ENCODE data around the gene PDE11A. TPM values are rescaled to one million over a fixed set of nuclear protein-coding genes. Genes with fewer than 3 reads are reported as not detected.
"Not testable (repeated sequence)": the region's sequence is repeated elsewhere in the genome, so short reads cannot be mapped to it uniquely, and the experiment has no call there.

PDE11A gene
- total RNA-seq, 1 experiment from 2014 or later, result 0.13 TPM

DNA sequence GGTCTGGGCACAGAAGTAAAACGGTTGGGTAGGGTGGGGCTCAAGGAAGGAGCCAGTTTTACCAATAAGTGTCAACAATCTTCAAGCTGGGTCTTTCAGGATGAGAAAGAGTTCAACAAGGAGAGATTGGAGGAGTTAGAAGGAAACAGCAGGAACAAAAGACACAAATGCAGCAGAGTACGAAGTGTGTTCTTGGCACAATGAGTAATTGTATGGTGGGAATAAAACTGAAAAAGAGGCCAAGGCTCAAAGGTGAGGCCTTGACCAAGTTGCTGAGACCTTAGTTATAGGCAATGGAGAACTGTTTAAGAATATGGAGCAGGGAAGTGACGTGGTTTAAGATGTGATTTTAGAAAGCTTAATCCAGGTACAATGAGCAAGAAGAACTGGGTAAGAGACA is 230.3 kb downstream of the PDE11A start:
- no peak overlapping the region for H3K9ac ChIP-seq (ENCODE audit: extremely low read depth, insufficient read length, low read length)
- no peak for DNase-seq
- no peak overlapping the region for H3K23ac ChIP-seq (ENCODE audit: insufficient read length, low read depth, low read length)
- Mint-ChIP-seq H3K27me3 (ENCODE audit: low read depth) (peaks cover 10% of the 10 kb centered on the region), H3K4me3 (no peak overlapping the region), H3K4me1 (no peaks in the 10 kb centered on the region), H3K27ac (no peak overlapping the region), H3K9me3 (peaks cover 28 to 29% of the 10 kb centered on the region in 2 experiments), H3K36me3 (ENCODE audit: insufficient read depth in 1 of 3, low read depth in 3 of 3) (peaks cover 3 to 12% (median 4%) of the 10 kb centered on the region in 3 experiments; a peak in 6 of 7 replicates)
- no peak overlapping the region for H3K14ac ChIP-seq (ENCODE audit: insufficient read depth, low read length)
- H4K5ac ChIP-seq (ENCODE audit: insufficient read length, low read depth, low read length), result no peak overlapping the region
- H3K27ac ChIP-seq (ENCODE audit: insufficient read length, low read depth, low read length), result no peak overlapping the region
- no peak overlapping the region for H2BK12ac ChIP-seq (ENCODE audit: insufficient read length, low read depth, low read length)
- H4K91ac ChIP-seq (ENCODE audit: insufficient read length, low read depth, low read length), result no peak overlapping the region
- no peaks in the 10 kb centered on the region for H3K79me2 ChIP-seq (ENCODE audit: insufficient read depth, low read length)
- no peaks in the 10 kb centered on the region for H3K27me3 ChIP-seq (ENCODE audit: insufficient read depth, low read length)
- no peak overlapping the region for H3K56ac ChIP-seq (ENCODE audit: insufficient read length, low read depth, low read length)
- no peak overlapping the region for H2AK5ac ChIP-seq (ENCODE audit: insufficient read length, low read length)
- no CpG with 5 or more reads among the region's 3 CpGs for WGBS (ENCODE audit: extremely low coverage, insufficient read length, low lambda C conversion rate)
- no peak overlapping the region for H2BK120ac ChIP-seq (ENCODE audit: low read depth, low read length, poor library complexity, severe bottlenecking)
- no peaks in the 10 kb centered on the region for H4K20me1 ChIP-seq (ENCODE audit: control insufficient read depth, insufficient read depth, insufficient read length)
- no peak overlapping the region for H3K4ac ChIP-seq (ENCODE audit: low read depth, low read length)
- peaks cover 5% of the 10 kb centered on the region for H3K9me3 ChIP-seq (ENCODE audit: control insufficient read depth, low read depth, low read length)
- H2AFZ ChIP-seq (ENCODE audit: low read length), result no peak overlapping the region
- no peaks in the 10 kb centered on the region for H3K79me1 ChIP-seq (ENCODE audit: insufficient read depth, low read depth, low read length, poor library complexity, severe bottlenecking)
- no peak overlapping the region for H2BK5ac ChIP-seq (ENCODE audit: insufficient read length, low read length)
- no peaks in the 10 kb centered on the region for H3K4me1 ChIP-seq (ENCODE audit: insufficient read depth, low read length)
- H3T11ph ChIP-seq (ENCODE audit: low read length), result no peak overlapping the region
- no peak overlapping the region for H2BK20ac ChIP-seq (ENCODE audit: low read depth, low read length, poor library complexity, severe bottlenecking)
- no peak overlapping the region for H3K4me2 ChIP-seq (ENCODE audit: insufficient read depth, insufficient read length, low read length)
- no peak overlapping the region for H2BK15ac ChIP-seq (ENCODE audit: low read depth, low read length)
- no peak for TF ChIP-seq CTCF (conservative IDR thresholded peaks at IDR 0.05)
- H4K8ac ChIP-seq (replicated peaks; ENCODE audit: insufficient read length, low read depth, low read length), result no peak overlapping the region
- no peaks in the 10 kb centered on the region for H3K23me2 ChIP-seq (ENCODE audit: insufficient read length, low read depth, low read length, poor library complexity, severe bottlenecking)
- H3K18ac ChIP-seq (ENCODE audit: insufficient read length, low read depth, low read length), result no peak overlapping the region

DNA sequence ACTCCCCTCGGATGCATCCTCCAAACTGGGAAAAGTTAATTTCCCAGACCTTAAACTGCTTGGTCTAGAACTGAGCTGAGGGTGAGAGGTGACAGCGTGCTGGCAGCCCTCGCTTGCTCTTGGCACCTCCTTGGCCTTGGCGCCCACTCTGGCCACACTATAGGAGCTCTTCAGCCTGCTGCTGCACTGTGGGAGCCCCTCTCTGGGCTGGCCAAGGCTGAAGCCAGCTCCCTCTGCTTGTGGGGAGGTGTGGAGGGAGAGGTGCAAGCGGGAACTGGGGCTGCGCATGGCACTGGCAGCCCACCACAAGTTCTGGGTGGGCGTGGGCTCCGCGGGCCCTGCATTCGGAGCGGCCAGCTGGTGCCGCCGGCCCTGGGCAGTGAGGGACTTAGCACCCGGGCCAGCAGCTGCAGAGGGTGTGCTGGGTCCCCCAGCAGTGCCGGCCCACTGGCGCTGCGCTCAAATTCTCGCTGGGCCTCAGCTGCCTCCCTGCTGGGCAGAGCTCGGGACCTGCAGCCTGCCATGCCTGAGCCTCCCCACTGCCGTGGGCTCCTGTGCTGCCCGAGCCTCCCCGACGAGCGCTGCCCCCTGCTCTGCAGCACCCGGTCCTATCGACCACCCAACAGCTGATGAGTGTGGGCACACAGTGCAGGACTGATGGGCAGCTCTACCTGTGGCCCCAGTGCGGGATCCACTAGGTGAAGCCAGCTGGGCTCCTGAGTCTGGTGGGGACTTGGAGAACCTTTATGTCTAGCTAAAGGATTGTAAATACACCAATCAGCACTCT is 237.0 kb downstream of the PDE11A start:
- H4K8ac ChIP-seq (replicated peaks; ENCODE audit: insufficient read length, low read depth, low read length); H3K4me1 Mint-ChIP-seq; H2BK15ac ChIP-seq (ENCODE audit: low read depth, low read length); H2BK12ac ChIP-seq (ENCODE audit: insufficient read length, low read depth, low read length); H3K27ac ChIP-seq (ENCODE audit: insufficient read length, low read depth, low read length); H3K14ac ChIP-seq (ENCODE audit: insufficient read depth, low read length); H3K9ac ChIP-seq (ENCODE audit: extremely low read depth, insufficient read length, low read length); H4K20me1 ChIP-seq (ENCODE audit: control insufficient read depth, insufficient read depth, insufficient read length); H3K79me2 ChIP-seq (ENCODE audit: insufficient read depth, low read length); H3K4me1 ChIP-seq (ENCODE audit: insufficient read depth, low read length); H3T11ph ChIP-seq (ENCODE audit: low read length); H2AFZ ChIP-seq (ENCODE audit: low read length); H2BK5ac ChIP-seq (ENCODE audit: insufficient read length, low read length); H2AK5ac ChIP-seq (ENCODE audit: insufficient read length, low read length); H3K4me3 Mint-ChIP-seq; H2BK20ac ChIP-seq (ENCODE audit: low read depth, low read length, poor library complexity, severe bottlenecking); H3K4ac ChIP-seq (ENCODE audit: low read depth, low read length); DNase-seq; H4K91ac ChIP-seq (ENCODE audit: insufficient read length, low read depth, low read length); H3K56ac ChIP-seq (ENCODE audit: insufficient read length, low read depth, low read length); H2BK120ac ChIP-seq (ENCODE audit: low read depth, low read length, poor library complexity, severe bottlenecking); H3K23me2 ChIP-seq (ENCODE audit: insufficient read length, low read depth, low read length, poor library complexity, severe bottlenecking); H3K79me1 ChIP-seq (ENCODE audit: insufficient read depth, low read depth, low read length, poor library complexity, severe bottlenecking); H3K18ac ChIP-seq (ENCODE audit: insufficient read length, low read depth, low read length); H3K27me3 ChIP-seq (ENCODE audit: insufficient read depth, low read length); H3K27ac Mint-ChIP-seq; H4K5ac ChIP-seq (ENCODE audit: insufficient read length, low read depth, low read length); H3K4me2 ChIP-seq (ENCODE audit: insufficient read depth, insufficient read length, low read length); H3K23ac ChIP-seq (ENCODE audit: insufficient read length, low read depth, low read length): not testable (repeated sequence)
- Mint-ChIP-seq H3K9me3 (peaks cover 46 to 60% of the 10 kb centered on the region in 2 experiments), H3K27me3 (ENCODE audit: low read depth) (peaks cover 17% of the 10 kb centered on the region), H3K36me3 (ENCODE audit: insufficient read depth in 1 of 3, low read depth in 3 of 3) (peaks cover 10 to 24% (median 18%) of the 10 kb centered on the region in 3 experiments)
- WGBS (ENCODE audit: extremely low coverage, insufficient read length, low lambda C conversion rate), result no CpG with 5 or more reads among the region's 27 CpGs
- H3K9me3 ChIP-seq (ENCODE audit: control insufficient read depth, low read depth, low read length), result peaks cover 21% of the 10 kb centered on the region
